H9 (cell line): ENCODE data around the gene TATDN2. TPM values are rescaled to one million over a fixed set of nuclear protein-coding genes. Genes with fewer than 3 reads are reported as not detected.

Experiments used
- DNase-seq: peaks from one replicate; pipeline ENCODE4 v3.0.0-alpha.2; 2017
- H2AFZ ChIP-seq: one replicate; pipeline ENCODE4 v1.6.1; 2013; ENCODE audit warnings: mild to moderate bottlenecking, low read length, control low read depth, moderate library complexity
- H2AK5ac ChIP-seq: 2 replicates; pipeline ENCODE4 v1.6.1; 2013; ENCODE audit warnings: low read length, control low read depth, mixed read lengths; ENCODE audit not compliant: insufficient read length
- H2BK120ac ChIP-seq: one replicate; pipeline ENCODE4 v1.6.1; 2013; ENCODE audit warnings: low read depth, mild to moderate bottlenecking, low read length, control low read depth, inconsistent platforms; ENCODE audit not compliant: poor library complexity, severe bottlenecking
- H2BK12ac ChIP-seq: 2 replicates; pipeline ENCODE4 v1.6.1; 2013; ENCODE audit warnings: low read length, control low read depth, mixed read lengths, low read depth; ENCODE audit not compliant: insufficient read length
- H2BK15ac ChIP-seq: 2 replicates; pipeline ENCODE4 v1.6.1; 2013; ENCODE audit warnings: low read depth, low read length, control low read depth
- H2BK20ac ChIP-seq: one replicate; pipeline ENCODE4 v1.6.1; 2013; ENCODE audit warnings: low read depth, mild to moderate bottlenecking, low read length, control low read depth, inconsistent platforms; ENCODE audit not compliant: poor library complexity, severe bottlenecking
- H2BK5ac ChIP-seq: 2 replicates; pipeline ENCODE4 v1.6.1; 2013; ENCODE audit warnings: low read length, control low read depth, mixed read lengths; ENCODE audit not compliant: insufficient read length
- H3K14ac ChIP-seq: 2 replicates; pipeline ENCODE4 v1.6.1; 2013; ENCODE audit warnings: low read length, control low read depth; ENCODE audit not compliant: insufficient read depth
- H3K18ac ChIP-seq: 2 replicates; pipeline ENCODE4 v1.6.1; 2013; ENCODE audit warnings: low read depth, mild to moderate bottlenecking, mixed read lengths, low read length, control low read depth; ENCODE audit not compliant: insufficient read length
- H3K23ac ChIP-seq: 2 replicates; pipeline ENCODE4 v1.6.1; 2013; ENCODE audit warnings: low read length, control low read depth, mixed read lengths, low read depth; ENCODE audit not compliant: insufficient read length
- H3K23me2 ChIP-seq: 2 replicates; pipeline ENCODE4 v1.6.1; 2013; ENCODE audit warnings: low read depth, mild to moderate bottlenecking, mixed read lengths, low read length, control low read depth; ENCODE audit not compliant: insufficient read length, poor library complexity, severe bottlenecking
- H3K27ac ChIP-seq: 2 replicates; pipeline ENCODE4 v1.5.1; 2013; ENCODE audit warnings: low read length, control low read depth, mixed read lengths, low read depth; ENCODE audit not compliant: insufficient read length
- H3K27me3 ChIP-seq: 2 replicates; pipeline ENCODE4 v1.6.1; 2013; ENCODE audit warnings: low read length, control low read depth, inconsistent platforms; ENCODE audit not compliant: insufficient read depth
- H3K4ac ChIP-seq: 2 replicates; pipeline ENCODE4 v1.6.1; 2013; ENCODE audit warnings: low read depth, mild to moderate bottlenecking, control low read depth, inconsistent platforms, low read length, moderate library complexity
- H3K4me1 ChIP-seq: 2 replicates; pipeline ENCODE4 v1.6.1; 2013; ENCODE audit warnings: low read length, control low read depth, inconsistent platforms; ENCODE audit not compliant: insufficient read depth
- H3K4me2 ChIP-seq: 2 replicates; pipeline ENCODE4 v1.6.1; 2013; ENCODE audit warnings: low read length, control low read depth, mixed read lengths; ENCODE audit not compliant: insufficient read length, insufficient read depth
- H3K56ac ChIP-seq: 2 replicates; pipeline ENCODE4 v1.6.1; 2013; ENCODE audit warnings: low read depth, mild to moderate bottlenecking, mixed read lengths, low read length, control low read depth; ENCODE audit not compliant: insufficient read length
- H3K79me1 ChIP-seq: 2 replicates; pipeline ENCODE4 v1.6.1; 2013; ENCODE audit warnings: low read depth, mild to moderate bottlenecking, moderate library complexity, low read length, control low read depth, inconsistent platforms; ENCODE audit not compliant: insufficient read depth, poor library complexity, severe bottlenecking
- H3K79me2 ChIP-seq: 2 replicates; pipeline ENCODE4 v1.6.1; 2013; ENCODE audit warnings: low read length, control low read depth, inconsistent platforms; ENCODE audit not compliant: insufficient read depth
- H3K9ac ChIP-seq: 2 replicates; pipeline ENCODE4 v1.6.1; 2013; ENCODE audit warnings: low read length, control low read depth, mixed read lengths; ENCODE audit not compliant: insufficient read length; ENCODE audit errors: extremely low read depth
- H3K9me3 ChIP-seq: one replicate; pipeline ENCODE4 v1.6.1; 2013; ENCODE audit warnings: low read depth, low read length, inconsistent platforms; ENCODE audit not compliant: control insufficient read depth
- H3T11ph ChIP-seq: one replicate; pipeline ENCODE4 v1.6.1; 2013; ENCODE audit warnings: mild to moderate bottlenecking, low read length, control low read depth, inconsistent platforms
- H4K20me1 ChIP-seq: one replicate; pipeline ENCODE4 v1.6.1; 2013; ENCODE audit not compliant: control insufficient read depth, insufficient read length, insufficient read depth
- H4K5ac ChIP-seq: 2 replicates; pipeline ENCODE4 v1.6.1; 2013; ENCODE audit warnings: low read depth, mild to moderate bottlenecking, mixed read lengths, low read length, control low read depth; ENCODE audit not compliant: insufficient read length
- H4K8ac ChIP-seq: replicated peaks from 2 replicates; pipeline ENCODE4 v1.6.1; 2013; ENCODE audit warnings: low read length, control low read depth, mixed read lengths, low read depth; ENCODE audit not compliant: insufficient read length
- H4K91ac ChIP-seq: 2 replicates; pipeline ENCODE4 v1.6.1; 2013; ENCODE audit warnings: low read depth, mild to moderate bottlenecking, moderate library complexity, mixed read lengths, low read length, control low read depth; ENCODE audit not compliant: insufficient read length
- H3K27ac Mint-ChIP-seq, 3 experiments: 2 replicates in 2 of 3; 3 replicates in 1 of 3; pipeline ENCODE4 v1.8.0; 2020 to 2021; ENCODE audit warnings: mixed read lengths in 3 of 3, mild to moderate bottlenecking in 1 of 3, moderate library complexity in 1 of 3
- H3K27me3 Mint-ChIP-seq: 2 replicates; pipeline ENCODE4 v1.8.0; 2021; ENCODE audit warnings: low read depth, mild to moderate bottlenecking, moderate library complexity, mixed read lengths
- H3K36me3 Mint-ChIP-seq, 3 experiments: 2 replicates in 2 of 3; 3 replicates in 1 of 3; pipeline ENCODE4 v1.8.0; 2020 to 2021; ENCODE audit warnings: low read depth in 3 of 3, mixed read lengths in 3 of 3; ENCODE audit not compliant: insufficient read depth in 1 of 3
- H3K4me1 Mint-ChIP-seq, 2 experiments: 2 replicates each; pipeline ENCODE4 v1.8.0; 2020; ENCODE audit warnings: mixed read lengths in 2 of 2
- H3K4me3 Mint-ChIP-seq, 2 experiments: 2 replicates in 1 of 2; 3 replicates in 1 of 2; pipeline ENCODE4 v1.8.0; 2020 to 2021; ENCODE audit warnings: mild to moderate bottlenecking in 2 of 2, mixed read lengths in 2 of 2, moderate library complexity in 1 of 2
- H3K9me3 Mint-ChIP-seq, 2 experiments: 2 replicates in 1 of 2; 3 replicates in 1 of 2; pipeline ENCODE4 v1.8.0; 2020; ENCODE audit warnings: mild to moderate bottlenecking in 2 of 2, mixed read lengths in 2 of 2, moderate library complexity in 1 of 2
- WGBS: extraction: QIAGEN DNeasy Blood & Tissue Kit; methylation state at CpG from one replicate; pipeline ENCODE4 v1.1.7; 2013; ENCODE audit warnings: missing lambda C conversion rate, low lambda C conversion rate, mixed read lengths; ENCODE audit not compliant: insufficient read length; ENCODE audit errors: extremely low coverage; 5-methylcytosine and 5-hydroxymethylcytosine counted together
- total RNA-seq: library from RNA; stranded (reverse); gene quantifications from 2 replicates; pipeline ENCODE4 v1.2.1, GENCODE V29; 2021
- TF ChIP-seq, protein P1 (sequence below): fragments of 200-600 bp; sonication (generic); conservative IDR thresholded peaks from 3 replicates; pipeline ENCODE4 v1.8.0; 2021; ENCODE audit warnings: antibody characterized with exemption, mild to moderate bottlenecking

TATDN2 gene
- total RNA-seq, 1 experiment from 2014 or later: 34.4 TPM

GRCh38 chr3:10277115-10277625, 28.9 kb downstream of the TATDN2 start:
- Mint-ChIP-seq H3K4me3 (no peak overlapping the region), H3K27ac (peak overlapping the region in 1 of 3 experiments; percentile 28; a peak in 1 of 7 replicates), H3K36me3 (peaks cover 14 to 64% (median 42%) of the 10 kb centered on the region in 3 experiments; a peak in 6 of 7 replicates), H3K9me3 (no peaks in the 10 kb centered on the region), H3K27me3 (no peaks in the 10 kb centered on the region; the same call in 1 of the 2 replicates), H3K4me1 (peaks cover 0 to 2% of the 10 kb centered on the region in 2 experiments; a peak in 1 of 4 replicates)
- no peak overlapping the region for H4K5ac ChIP-seq
- H3K9me3 ChIP-seq: no peaks in the 10 kb centered on the region
- no peak overlapping the region for H2BK5ac ChIP-seq
- no peak overlapping the region for H3K18ac ChIP-seq
- no peaks in the 10 kb centered on the region for H3K4me1 ChIP-seq
- H3K4ac ChIP-seq: no peak overlapping the region
- H3K9ac ChIP-seq: no peak overlapping the region
- H3T11ph ChIP-seq: no peak overlapping the region
- H2BK20ac ChIP-seq: no peak overlapping the region
- TF ChIP-seq, protein P1, sequence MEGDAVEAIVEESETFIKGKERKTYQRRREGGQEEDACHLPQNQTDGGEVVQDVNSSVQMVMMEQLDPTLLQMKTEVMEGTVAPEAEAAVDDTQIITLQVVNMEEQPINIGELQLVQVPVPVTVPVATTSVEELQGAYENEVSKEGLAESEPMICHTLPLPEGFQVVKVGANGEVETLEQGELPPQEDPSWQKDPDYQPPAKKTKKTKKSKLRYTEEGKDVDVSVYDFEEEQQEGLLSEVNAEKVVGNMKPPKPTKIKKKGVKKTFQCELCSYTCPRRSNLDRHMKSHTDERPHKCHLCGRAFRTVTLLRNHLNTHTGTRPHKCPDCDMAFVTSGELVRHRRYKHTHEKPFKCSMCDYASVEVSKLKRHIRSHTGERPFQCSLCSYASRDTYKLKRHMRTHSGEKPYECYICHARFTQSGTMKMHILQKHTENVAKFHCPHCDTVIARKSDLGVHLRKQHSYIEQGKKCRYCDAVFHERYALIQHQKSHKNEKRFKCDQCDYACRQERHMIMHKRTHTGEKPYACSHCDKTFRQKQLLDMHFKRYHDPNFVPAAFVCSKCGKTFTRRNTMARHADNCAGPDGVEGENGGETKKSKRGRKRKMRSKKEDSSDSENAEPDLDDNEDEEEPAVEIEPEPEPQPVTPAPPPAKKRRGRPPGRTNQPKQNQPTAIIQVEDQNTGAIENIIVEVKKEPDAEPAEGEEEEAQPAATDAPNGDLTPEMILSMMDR: no peak
- H3K56ac ChIP-seq: no peak overlapping the region
- no peak overlapping the region for H2BK120ac ChIP-seq
- H3K79me2 ChIP-seq: peaks cover 2% of the 10 kb centered on the region; the same call in 1 of the 2 replicates
- no peak overlapping the region for H4K8ac ChIP-seq
- H3K79me1 ChIP-seq: peaks cover 4% of the 10 kb centered on the region
- no peak overlapping the region for H2AFZ ChIP-seq
- no peak overlapping the region for H3K4me2 ChIP-seq
- H2BK12ac ChIP-seq: no peak overlapping the region
- no peak overlapping the region for H3K23ac ChIP-seq
- no peak overlapping the region for H2AK5ac ChIP-seq
- no peak overlapping the region for H4K91ac ChIP-seq
- H3K23me2 ChIP-seq: no peaks in the 10 kb centered on the region
- no peaks in the 10 kb centered on the region for H3K27me3 ChIP-seq
- H2BK15ac ChIP-seq: no peak overlapping the region
- H4K20me1 ChIP-seq: no peaks in the 10 kb centered on the region
- no peak for DNase-seq
- no CpG with 5 or more reads among the region's 3 CpGs for WGBS
- H3K14ac ChIP-seq: no peak overlapping the region
- no peak overlapping the region for H3K27ac ChIP-seq
